ENCODE data around the gene DIS3L2.

The DIS3L2 gene, protein sequence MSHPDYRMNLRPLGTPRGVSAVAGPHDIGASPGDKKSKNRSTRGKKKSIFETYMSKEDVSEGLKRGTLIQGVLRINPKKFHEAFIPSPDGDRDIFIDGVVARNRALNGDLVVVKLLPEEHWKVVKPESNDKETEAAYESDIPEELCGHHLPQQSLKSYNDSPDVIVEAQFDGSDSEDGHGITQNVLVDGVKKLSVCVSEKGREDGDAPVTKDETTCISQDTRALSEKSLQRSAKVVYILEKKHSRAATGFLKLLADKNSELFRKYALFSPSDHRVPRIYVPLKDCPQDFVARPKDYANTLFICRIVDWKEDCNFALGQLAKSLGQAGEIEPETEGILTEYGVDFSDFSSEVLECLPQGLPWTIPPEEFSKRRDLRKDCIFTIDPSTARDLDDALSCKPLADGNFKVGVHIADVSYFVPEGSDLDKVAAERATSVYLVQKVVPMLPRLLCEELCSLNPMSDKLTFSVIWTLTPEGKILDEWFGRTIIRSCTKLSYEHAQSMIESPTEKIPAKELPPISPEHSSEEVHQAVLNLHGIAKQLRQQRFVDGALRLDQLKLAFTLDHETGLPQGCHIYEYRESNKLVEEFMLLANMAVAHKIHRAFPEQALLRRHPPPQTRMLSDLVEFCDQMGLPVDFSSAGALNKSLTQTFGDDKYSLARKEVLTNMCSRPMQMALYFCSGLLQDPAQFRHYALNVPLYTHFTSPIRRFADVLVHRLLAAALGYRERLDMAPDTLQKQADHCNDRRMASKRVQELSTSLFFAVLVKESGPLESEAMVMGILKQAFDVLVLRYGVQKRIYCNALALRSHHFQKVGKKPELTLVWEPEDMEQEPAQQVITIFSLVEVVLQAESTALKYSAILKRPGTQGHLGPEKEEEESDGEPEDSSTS

GRCh38 chr2:231961349-231962166 is at the start of gene DIS3L2:
Gene DIS3L2 (plus strand): TSS chr2:231961713. CDS start chr2:232014928, 53,215 bp downstream.
- DNase-seq: peak; percentile 75
- H3K27me3 Mint-ChIP-seq: peaks cover 0 to under 1% of the 10 kb centered on the region in 2 donors
- ATAC-seq (replicated peaks): peak; percentile 96 to 98
- H3K4me3 Mint-ChIP-seq: peak within 1 kb of the TSS; percentile 86 to 87
- peaks cover 5 to 7% of the 10 kb centered on the region in 2 donors for H3K36me3 Mint-ChIP-seq
- H3K27ac Mint-ChIP-seq: peak within 1 kb of the TSS; percentile 89
- H3K9me3 Mint-ChIP-seq: no peaks in the 10 kb centered on the region
- H3K4me1 Mint-ChIP-seq: peaks cover 15 to 57% of the 10 kb centered on the region in 2 donors

GRCh38 chr2:231914077-231914690 is 47.3 kb upstream of the DIS3L2 start:
- ATAC-seq (replicated peaks) (no peak), DNase-seq (no peak)
- no peak overlapping the region for H3K4me3 Mint-ChIP-seq
- H3K36me3 Mint-ChIP-seq: no peaks in the 10 kb centered on the region
- H3K4me1 Mint-ChIP-seq: peaks cover 7 to 11% of the 10 kb centered on the region in 2 donors
- H3K27ac Mint-ChIP-seq: peak overlapping the region; percentile 51
- no peaks in the 10 kb centered on the region for H3K9me3 Mint-ChIP-seq
- peaks cover 0 to 8% of the 10 kb centered on the region in 2 donors for H3K27me3 Mint-ChIP-seq

- Mint-ChIP-seq H3K27me3 (peaks cover 4 to 11% of the 10 kb centered on the region in 2 donors), H3K4me3 (no peak overlapping the region), H3K4me1 (no peaks in the 10 kb centered on the region), H3K9me3 (no peaks in the 10 kb centered on the region), H3K36me3 (no peaks in the 10 kb centered on the region), H3K27ac (no peak overlapping the region)
- no peak for ATAC-seq (replicated peaks)
- no peak for DNase-seq
These were observed 44.0 kb upstream of the DIS3L2 start for GRCh38 chr2:231917280-231918066.

- no peak overlapping the region for H3K27ac Mint-ChIP-seq
- H3K27me3 Mint-ChIP-seq: peaks cover 8 to 20% of the 10 kb centered on the region in 2 donors
- no peaks in the 10 kb centered on the region for H3K36me3 Mint-ChIP-seq
- H3K4me1 Mint-ChIP-seq: no peaks in the 10 kb centered on the region
- no peaks in the 10 kb centered on the region for H3K9me3 Mint-ChIP-seq
- DNase-seq (no peak), ATAC-seq (replicated peaks) (no peak)
- peak overlapping the region in 1 of 2 donors; percentile 13 for H3K4me3 Mint-ChIP-seq
These were observed 42.8 kb upstream of the DIS3L2 start for GRCh38 chr2:231918501-231919330.

GRCh38 chr2:231919341-231920035 is 42.0 kb upstream of the DIS3L2 start:
- Mint-ChIP-seq H3K9me3 (no peaks in the 10 kb centered on the region), H3K4me1 (peaks cover 2 to 4% of the 10 kb centered on the region in 2 donors), H3K36me3 (no peaks in the 10 kb centered on the region), H3K27me3 (peaks cover 15 to 28% of the 10 kb centered on the region in 2 donors), H3K4me3 (no peak overlapping the region), H3K27ac (no peak overlapping the region)
- DNase-seq: no peak
- no peak for ATAC-seq (replicated peaks)

GRCh38 chr2:231920366-231920765 is 41.1 kb upstream of the DIS3L2 start:
- no peak for ATAC-seq (replicated peaks)
- no peaks in the 10 kb centered on the region for H3K9me3 Mint-ChIP-seq

GRCh38 chr2:231920795-231921194 is 40.7 kb upstream of the DIS3L2 start:
- H3K4me3 Mint-ChIP-seq: no peak overlapping the region
- ATAC-seq (replicated peaks) (no peak), DNase-seq (no peak)
- H3K27me3 Mint-ChIP-seq: peaks cover 21 to 35% of the 10 kb centered on the region in 2 donors
- H3K27ac Mint-ChIP-seq: no peak overlapping the region
- peaks cover 6 to 12% of the 10 kb centered on the region in 2 donors for H3K4me1 Mint-ChIP-seq
- H3K36me3 Mint-ChIP-seq: no peaks in the 10 kb centered on the region
- H3K9me3 Mint-ChIP-seq: no peaks in the 10 kb centered on the region

More at GRCh38 chr2:231920366-231920765, 41.1 kb upstream of the DIS3L2 start:
- Mint-ChIP-seq H3K27ac (no peak overlapping the region), H3K36me3 (no peaks in the 10 kb centered on the region), H3K4me3 (no peak overlapping the region), H3K27me3 (peaks cover 21 to 35% of the 10 kb centered on the region in 2 donors), H3K4me1 (peaks cover 6 to 11% of the 10 kb centered on the region in 2 donors)
- no peak for DNase-seq

- no peak overlapping the region for H3K27ac Mint-ChIP-seq
- H3K27me3 Mint-ChIP-seq: peaks cover 32 to 51% of the 10 kb centered on the region in 2 donors
- no peaks in the 10 kb centered on the region for H3K9me3 Mint-ChIP-seq
- ATAC-seq (replicated peaks) (no peak), DNase-seq (no peak)
- H3K36me3 Mint-ChIP-seq: no peaks in the 10 kb centered on the region
- no peak overlapping the region for H3K4me3 Mint-ChIP-seq
- peaks cover 15 to 27% of the 10 kb centered on the region in 2 donors for H3K4me1 Mint-ChIP-seq
These were observed 39.1 kb upstream of the DIS3L2 start for GRCh38 chr2:231922311-231923009.

GRCh38 chr2:231923010-231923344 is 38.5 kb upstream of the DIS3L2 start:
- no peaks in the 10 kb centered on the region for H3K36me3 Mint-ChIP-seq
- no peaks in the 10 kb centered on the region for H3K9me3 Mint-ChIP-seq
- no peak overlapping the region for H3K27ac Mint-ChIP-seq
- no peak for ATAC-seq (replicated peaks)
- H3K27me3 Mint-ChIP-seq: peaks cover 37 to 56% of the 10 kb centered on the region in 2 donors
- H3K4me3 Mint-ChIP-seq: no peak overlapping the region
- DNase-seq: no peak
- H3K4me1 Mint-ChIP-seq: peaks cover 16 to 27% of the 10 kb centered on the region in 2 donors

- H3K27ac Mint-ChIP-seq: no peak overlapping the region
These were observed 37.3 kb upstream of the DIS3L2 start for GRCh38 chr2:231923951-231924888.

DNA sequence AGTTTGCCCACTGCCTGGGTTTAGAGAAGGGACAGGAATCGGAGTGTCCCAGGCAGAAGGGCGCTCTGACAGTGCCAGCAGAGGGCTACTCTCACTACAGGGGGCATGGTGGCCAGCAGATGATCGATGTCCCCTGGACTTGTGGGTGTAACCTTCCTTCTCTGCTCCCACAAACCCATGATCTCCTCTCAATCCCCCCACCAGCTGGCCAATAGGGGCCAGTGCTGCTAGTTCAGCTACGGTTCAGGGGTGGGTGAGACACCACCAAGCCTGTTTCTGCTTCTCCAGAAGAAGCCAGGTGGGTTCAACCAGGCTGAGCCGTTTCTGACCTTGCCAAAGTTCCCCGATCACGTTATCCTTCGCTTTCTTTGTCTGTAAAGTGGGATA is 36.6 kb upstream of the DIS3L2 start:
- Mint-ChIP-seq H3K27ac (no peak overlapping the region), H3K27me3 (peaks cover 51 to 60% of the 10 kb centered on the region in 2 donors), H3K9me3 (no peaks in the 10 kb centered on the region), H3K36me3 (no peaks in the 10 kb centered on the region), H3K4me1 (peaks cover 16 to 27% of the 10 kb centered on the region in 2 donors), H3K4me3 (peak overlapping the region; percentile 57 to 72)
- DNase-seq (no peak), ATAC-seq (replicated peaks) (peak; percentile 11 to 12)

More at GRCh38 chr2:231923951-231924888, 37.3 kb upstream of the DIS3L2 start:
- peak overlapping the region; percentile 57 to 72 for H3K4me3 Mint-ChIP-seq
- H3K4me1 Mint-ChIP-seq: peaks cover 16 to 27% of the 10 kb centered on the region in 2 donors
- no peaks in the 10 kb centered on the region for H3K9me3 Mint-ChIP-seq
- ATAC-seq (replicated peaks) (no peak), DNase-seq (no peak)
- H3K27me3 Mint-ChIP-seq: peaks cover 46 to 57% of the 10 kb centered on the region in 2 donors
- no peaks in the 10 kb centered on the region for H3K36me3 Mint-ChIP-seq
